ENCODE data around the gene SLC45A3. TPM values are rescaled to one million over a fixed set of nuclear protein-coding genes. Genes with fewer than 3 reads are reported as not detected.
"Not testable (repeated sequence)": the region's sequence is repeated elsewhere in the genome, so short reads cannot be mapped to it uniquely, and the experiment has no call there.

SLC45A3 gene
- polyA plus RNA-seq, 1 experiment: 0.91 TPM

GRCh38 chr1:205636732-205637131 is 43.6 kb downstream of the SLC45A3 start:
- POLR2A ChIA-PET: no interaction called here

DNA sequence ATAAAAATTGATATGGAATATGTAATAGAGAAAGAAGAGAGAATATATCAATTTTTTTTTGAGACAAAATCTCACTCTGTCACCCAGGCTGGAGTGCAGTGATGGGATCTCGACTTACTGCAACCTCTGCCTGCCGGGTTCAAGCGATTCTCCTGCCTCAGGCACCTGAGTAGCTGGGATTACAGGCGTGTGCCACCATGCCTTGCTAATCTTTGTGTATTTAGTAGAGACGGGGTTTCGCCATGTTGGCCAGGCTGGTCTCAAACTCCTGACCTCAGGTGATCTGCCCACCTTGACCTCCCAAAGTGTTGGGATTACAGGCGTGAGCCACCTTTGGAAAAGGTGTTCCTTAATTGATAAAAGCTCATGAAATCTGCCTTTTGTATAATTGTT is 44.2 kb downstream of the SLC45A3 start:
- H3K4me3 ChIP-seq (ENCODE audit: low read depth, low read length); DNase-seq (ENCODE audit: low read depth); H3K27me3 ChIP-seq (ENCODE audit: control insufficient read depth, insufficient read depth, low read length); POLR2A ChIA-PET; H3K36me3 ChIP-seq (ENCODE audit: control insufficient read depth, insufficient read depth, low read length): not testable (repeated sequence)
- CTCF ChIA-PET: interaction anchor here (0.9 to 4.4 kb wide), 3 partner anchors 13 to 44 kb away, joined by 3 to 20 read pairs (median 14); no protein-coding TSS in a partner anchor

More at GRCh38 chr1:205636732-205637131, 43.6 kb downstream of the SLC45A3 start:
- TF ChIP-seq, protein P1, sequence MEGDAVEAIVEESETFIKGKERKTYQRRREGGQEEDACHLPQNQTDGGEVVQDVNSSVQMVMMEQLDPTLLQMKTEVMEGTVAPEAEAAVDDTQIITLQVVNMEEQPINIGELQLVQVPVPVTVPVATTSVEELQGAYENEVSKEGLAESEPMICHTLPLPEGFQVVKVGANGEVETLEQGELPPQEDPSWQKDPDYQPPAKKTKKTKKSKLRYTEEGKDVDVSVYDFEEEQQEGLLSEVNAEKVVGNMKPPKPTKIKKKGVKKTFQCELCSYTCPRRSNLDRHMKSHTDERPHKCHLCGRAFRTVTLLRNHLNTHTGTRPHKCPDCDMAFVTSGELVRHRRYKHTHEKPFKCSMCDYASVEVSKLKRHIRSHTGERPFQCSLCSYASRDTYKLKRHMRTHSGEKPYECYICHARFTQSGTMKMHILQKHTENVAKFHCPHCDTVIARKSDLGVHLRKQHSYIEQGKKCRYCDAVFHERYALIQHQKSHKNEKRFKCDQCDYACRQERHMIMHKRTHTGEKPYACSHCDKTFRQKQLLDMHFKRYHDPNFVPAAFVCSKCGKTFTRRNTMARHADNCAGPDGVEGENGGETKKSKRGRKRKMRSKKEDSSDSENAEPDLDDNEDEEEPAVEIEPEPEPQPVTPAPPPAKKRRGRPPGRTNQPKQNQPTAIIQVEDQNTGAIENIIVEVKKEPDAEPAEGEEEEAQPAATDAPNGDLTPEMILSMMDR (IDR thresholded peaks at IDR 0.05; ENCODE audit: insufficient read depth, low read depth, low read length): no peak
- no peak for DNase-seq (ENCODE audit: low read depth)
- H3K36me3 ChIP-seq (ENCODE audit: control insufficient read depth, insufficient read depth, low read length): no peaks in the 10 kb centered on the region
- H3K27me3 ChIP-seq (ENCODE audit: control insufficient read depth, insufficient read depth, low read length): no peaks in the 10 kb centered on the region
- CTCF ChIA-PET: interaction anchor here (0.9 to 4.4 kb wide), 5 partner anchors 10 to 113 kb away, joined by 3 to 20 read pairs (median 3); no protein-coding TSS in a partner anchor
- no peak overlapping the region for H3K4me3 ChIP-seq (ENCODE audit: low read depth, low read length)

- no peaks in the 10 kb centered on the region for H3K27me3 ChIP-seq (ENCODE audit: control insufficient read depth, insufficient read depth, low read length)
- peak; percentile 19 for DNase-seq (ENCODE audit: low read depth)
- TF ChIP-seq, protein P1 (IDR thresholded peaks at IDR 0.05; ENCODE audit: insufficient read depth, low read depth, low read length): no peak
- ChIA-PET CTCF (interaction anchor here (1.4 to 4.4 kb wide), 6 partner anchors 11 to 109 kb away, joined by 7 to 61 read pairs (median 12); no protein-coding TSS in a partner anchor), POLR2A (no interaction called here)
- H3K36me3 ChIP-seq (ENCODE audit: control insufficient read depth, insufficient read depth, low read length): no peaks in the 10 kb centered on the region
- no peak overlapping the region for H3K4me3 ChIP-seq (ENCODE audit: low read depth, low read length)
Observed at GRCh38 chr1:205633421-205633976, 46.8 kb downstream of the SLC45A3 start.

- DNase-seq (ENCODE audit: low read depth): no peak
- Histone ChIP-seq H3K4me3 (ENCODE audit: low read depth, low read length) (peak overlapping the region; percentile 63), H3K36me3 (ENCODE audit: control insufficient read depth, insufficient read depth, low read length) (no peaks in the 10 kb centered on the region), H3K27me3 (ENCODE audit: control insufficient read depth, insufficient read depth, low read length) (no peaks in the 10 kb centered on the region)
- TF ChIP-seq, protein P1 (IDR thresholded peaks at IDR 0.05; ENCODE audit: insufficient read depth, low read depth, low read length): no peak
- POLR2A ChIA-PET: no interaction called here
- CTCF ChIA-PET: interaction anchor here (0.7 to 2.5 kb wide), 15 partner anchors 9 to 194 kb away, joined by 3 to 61 read pairs (median 6); no protein-coding TSS in a partner anchor
Observed at GRCh38 chr1:205632669-205633169, 47.6 kb downstream of the SLC45A3 start.

- no peaks in the 10 kb centered on the region for H3K27me3 ChIP-seq (ENCODE audit: control insufficient read depth, insufficient read depth, low read length)
- H3K4me3 ChIP-seq (ENCODE audit: low read depth, low read length): peak within 1 kb of the TSS; percentile 63
- ChIA-PET CTCF (interaction anchor here (0.7 to 2.5 kb wide), 17 partner anchors 10 to 193 kb away, joined by 3 to 61 read pairs (median 5); no protein-coding TSS in a partner anchor), POLR2A (interaction anchor here (0.6 kb wide), 1 partner anchor 169 kb away, joined by 3 read pairs; no protein-coding TSS in a partner anchor)
- peak; percentile 80 for DNase-seq (ENCODE audit: low read depth)
- H3K36me3 ChIP-seq (ENCODE audit: control insufficient read depth, insufficient read depth, low read length): no peaks in the 10 kb centered on the region
- TF ChIP-seq, protein P1 (IDR thresholded peaks at IDR 0.05; ENCODE audit: insufficient read depth, low read depth, low read length): peak; percentile 78
Observed at GRCh38 chr1:205631768-205632668, 48.3 kb downstream of the SLC45A3 start, which contains the start of gene ELK4. TSS of gene ELK4 (minus strand) at chr1:205632011. CDS start at chr1:205623882, 8,129 bp downstream.
